K562 (cell line): ENCODE data around the gene CSTF2T.

Source experiments
- CTCF ChIP-seq, 3 experiments: IDR thresholded peaks in 2 of 3; conservative IDR thresholded peaks in 1 of 3; 2 replicates each; pipeline ENCODE4 v1.5.1; 2011 to 2012; ENCODE audit warnings: low read length in 3 of 3, mild to moderate bottlenecking in 3 of 3, control low read depth in 2 of 3, improper control_type of control experiment in 1 of 3, inconsistent platforms in 1 of 3, low read depth in 1 of 3, mixed read lengths in 1 of 3, moderate library complexity in 1 of 3; ENCODE audit not compliant: insufficient read depth in 2 of 3
- ID3 ChIP-seq, 2 experiments: fragments of 250-450 bp in 1 of 2; fragments of 450-650 bp in 1 of 2; sonication (Bioruptor Pico) in 1 of 2; IDR thresholded peaks; 2 replicates each; pipeline versions ENCODE4 v1.6.1 to v1.8.0; 2016 to 2021; ENCODE audit warnings: mild to moderate bottlenecking in 2 of 2, moderate library complexity in 2 of 2, missing compliant biosample characterization in 1 of 2, missing genetic modification characterization in 1 of 2
- MLX ChIP-seq, 2 experiments: fragments of 450-650 bp in 1 of 2; sonication (generic) in 1 of 2; formaldehyde crosslinking; conservative IDR thresholded peaks; 2 replicates each; pipeline versions ENCODE4 v1.4.0 to v1.8.1; 2020 to 2022; ENCODE audit warnings: mild to moderate bottlenecking in 1 of 2, missing genetic modification reagents in 1 of 2
- NONO ChIP-seq, 2 experiments: fragments of 200-400 bp in 1 of 2; fragments of 450-650 bp in 1 of 2; formaldehyde crosslinking in 1 of 2; IDR thresholded peaks; 2 replicates each; pipeline ENCODE4 v1.6.1; 2017; ENCODE audit warnings: low read depth in 2 of 2, mild to moderate bottlenecking in 2 of 2, moderate library complexity in 2 of 2, low read length in 1 of 2
- SMAD1 ChIP-seq: fragments of 150-350 bp; IDR thresholded peaks from 2 replicates; pipeline ENCODE4 v1.6.1; 2014; ENCODE audit warnings: low read length, low read depth; ENCODE audit not compliant: partially characterized antibody
- ZNF121 ChIP-seq: sonication (generic); formaldehyde crosslinking; conservative IDR thresholded peaks from 2 replicates; pipeline ENCODE4 v1.8.0; 2022; ENCODE audit warnings: missing genetic modification reagents
- ZNF449 ChIP-seq: fragments of 250-450 bp; sonication (Bioruptor Pico); IDR thresholded peaks from 2 replicates; pipeline ENCODE4 v1.8.0; 2022; ENCODE audit warnings: moderate library complexity, mild to moderate bottlenecking, inconsistent platforms

- TF ChIP-seq CTCF (IDR thresholded peaks at IDR 0.05 in 2 of 3, conservative IDR thresholded peaks at IDR 0.05 in 1 of 3; ENCODE audit: insufficient read depth in 2 of 3, low read depth in 1 of 3, low read length in 3 of 3): no peak
- TF ChIP-seq ZNF449 (CRISPR knock-in tag): no peak
- TF ChIP-seq NONO (IDR thresholded peaks at IDR 0.05; ENCODE audit: low read depth in 2 of 2, low read length in 1 of 2): no peak
- no peak for TF ChIP-seq SMAD1
- no peak for TF ChIP-seq ID3 (CRISPR knock-in tag; IDR thresholded peaks at IDR 0.05)
- TF ChIP-seq ID3 (tag; IDR thresholded peaks at IDR 0.05): no peak
- TF ChIP-seq MLX (CRISPR knock-in tag; conservative IDR thresholded peaks at IDR 0.05): no peak
- no peak for TF ChIP-seq ZNF121 (CRISPR knock-in tag)
Measured at GRCh38 chr10:51658000-51658399, 41.4 kb downstream of the CSTF2T start.
